Aorta (tissue), 5 donors: ENCODE data around the gene PTPRN2. TPM values are rescaled to one million over a fixed set of nuclear protein-coding genes. Genes with fewer than 3 reads are reported as not detected.

Experiments
- ATAC-seq: fragments of 200-7000 bp; cut with Tn5 transposase; one replicate; pipeline ENCODE4 v1.9.1; 2022; ENCODE audit warnings: moderate library complexity; ENCODE audit not compliant: low FRiP score
- DNase-seq, 2 donors: peaks; one replicate each; pipeline ENCODE4 v3.0.0-alpha.2; 2020
- H3K27ac ChIP-seq, 2 donors: one replicate each; pipeline ENCODE4 v1.5.1; 2013; ENCODE audit warnings: low read length in 2 of 2, mild to moderate bottlenecking in 2 of 2, moderate library complexity in 2 of 2, control low read depth in 1 of 2, inconsistent platforms in 1 of 2, low read depth in 1 of 2
- H3K27me3 ChIP-seq, 2 donors: one replicate each; pipeline ENCODE4 v1.6.1; 2013; ENCODE audit warnings: control low read depth in 1 of 2, low read length in 1 of 2, mild to moderate bottlenecking in 1 of 2, moderate library complexity in 1 of 2; ENCODE audit not compliant: insufficient read depth in 2 of 2, control insufficient read depth in 1 of 2
- H3K36me3 ChIP-seq, 2 donors: one replicate each; pipeline ENCODE4 v1.6.1; 2013; ENCODE audit warnings: control low read depth in 1 of 2, low read length in 1 of 2, mild to moderate bottlenecking in 1 of 2; ENCODE audit not compliant: insufficient read depth in 2 of 2, control insufficient read depth in 1 of 2
- H3K4me1 ChIP-seq, 2 donors: one replicate each; pipeline ENCODE4 v1.6.1; 2013; ENCODE audit warnings: low read length in 2 of 2, control low read depth in 1 of 2, mild to moderate bottlenecking in 1 of 2, moderate library complexity in 1 of 2; ENCODE audit not compliant: insufficient read depth in 2 of 2, control insufficient read depth in 1 of 2
- H3K4me3 ChIP-seq, 2 donors: one replicate each; pipeline ENCODE4 v1.5.1; 2013; ENCODE audit warnings: low read length in 2 of 2, control low read depth in 1 of 2, mild to moderate bottlenecking in 1 of 2
- H3K9me3 ChIP-seq: one replicate; pipeline ENCODE4 v1.6.1; 2013; ENCODE audit warnings: mild to moderate bottlenecking, low read length; ENCODE audit not compliant: control insufficient read depth
- whole genome bisulfite sequencing, 2 donors: extraction: QIAGEN DNeasy Blood & Tissue Kit; methylation state at CpG; one replicate each; pipeline ENCODE4 v1.1.7; 2013; 5-methylcytosine and 5-hydroxymethylcytosine counted together
- intact Hi-C, 2 donors: fragments of 100-400 bp; cut with DNase I; formaldehyde crosslinking; loops; one replicate each; pipeline versions ENCODE4 v1.14.2 to v1.15.0; 2022
- polyA plus RNA-seq, 2 donors: library from polyadenylated mRNA; stranded (reverse); fragments of 200-250 nt; gene quantifications; one replicate each; pipeline ENCODE4 v1.2.3, GENCODE V29; 2013
- total RNA-seq, 2 donors: library from RNA; stranded (reverse); fragmentation: NEBNext Ultra II Directional; extraction: Animal tissue kit (Norgen Biotek cat#: 25700); gene quantifications; one replicate each; pipeline ENCODE4 v1.2.1, GENCODE V29; 2021
- donor health status: healthy with polysubstance abuse.
- donor health status: Bipolar disorder and iron deficiency.
- donor health status: DM: no; HTN: no; CAD: no.
- donor health status: DM: no; HTN: no; CAD: no.
- donor health status: DM: yes; HTN: yes; CAD: no.

Gene PTPRN2
- total and polyA plus RNA-seq, 4 donors: 0.67 to 3.3 (median 1.4) TPM

DNA sequence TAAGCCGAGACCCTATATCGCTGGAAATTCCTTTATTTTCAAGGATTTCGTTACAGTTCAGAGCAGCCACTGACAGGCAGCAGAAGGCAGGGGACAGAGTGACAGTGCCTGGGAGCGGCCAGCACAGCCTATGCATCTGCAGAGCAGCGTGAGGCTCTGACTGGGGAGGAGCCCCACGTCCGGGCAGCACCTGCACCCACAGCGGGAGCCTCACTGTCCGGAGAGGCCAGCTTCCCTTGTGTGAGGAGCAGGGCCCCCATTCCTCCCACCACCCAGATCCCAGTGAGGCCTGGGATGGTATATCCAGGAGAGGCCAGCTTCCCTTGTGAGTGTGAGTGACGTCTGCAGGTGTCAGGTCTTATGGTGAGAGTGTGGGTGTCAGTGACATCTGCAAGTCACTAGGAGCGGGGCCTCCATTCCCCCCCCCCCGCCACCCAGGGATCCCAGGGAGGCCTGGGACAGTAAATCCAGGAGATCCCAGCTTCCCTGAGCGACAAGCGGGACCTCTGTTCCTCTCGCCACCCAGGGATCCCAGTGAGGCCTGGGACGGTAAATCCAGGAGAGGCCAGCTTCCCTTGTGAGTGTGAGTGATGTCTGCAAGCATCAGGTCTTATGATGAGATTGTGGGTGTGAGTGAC lies 259.1 kb downstream of the PTPRN2 start:
- ATAC-seq (no peak), DNase-seq (no peak)
- Histone ChIP-seq H3K9me3 (no peaks in the 10 kb centered on the region), H3K4me3 (no peak overlapping the region), H3K4me1 (no peaks in the 10 kb centered on the region), H3K27me3 (no peaks in the 10 kb centered on the region), H3K36me3 (no peaks in the 10 kb centered on the region), H3K27ac (no peak overlapping the region)
- WGBS, 2 donors: 71 to 74% methylated on average over 16 of the region's 16 CpGs
- intact Hi-C loops: no loop called here

GRCh38 chr7:158327571-158328180 lies 259.9 kb downstream of the PTPRN2 start:
- no peak for ATAC-seq
- no peak for DNase-seq
- intact Hi-C loops: no loop called here
- Histone ChIP-seq H3K36me3 (no peaks in the 10 kb centered on the region), H3K27me3 (no peaks in the 10 kb centered on the region), H3K4me1 (no peaks in the 10 kb centered on the region), H3K27ac (no peak overlapping the region), H3K4me3 (no peak overlapping the region), H3K9me3 (no peaks in the 10 kb centered on the region)
- 42 to 49% methylated on average over 5 of the region's 5 CpGs for WGBS, 2 donors

- Histone ChIP-seq H3K9me3 (no peaks in the 10 kb centered on the region), H3K4me1 (no peaks in the 10 kb centered on the region), H3K27ac (no peak overlapping the region), H3K36me3 (no peaks in the 10 kb centered on the region), H3K4me3 (no peak overlapping the region), H3K27me3 (no peaks in the 10 kb centered on the region)
- intact Hi-C loops: no loop called here
- no peak for ATAC-seq
- no peak for DNase-seq
- WGBS, 2 donors: 85 to 88% methylated on average over 4 of the region's 4 CpGs
Observed at GRCh38 chr7:158327012-158327411, 260.6 kb downstream of the PTPRN2 start.

DNA sequence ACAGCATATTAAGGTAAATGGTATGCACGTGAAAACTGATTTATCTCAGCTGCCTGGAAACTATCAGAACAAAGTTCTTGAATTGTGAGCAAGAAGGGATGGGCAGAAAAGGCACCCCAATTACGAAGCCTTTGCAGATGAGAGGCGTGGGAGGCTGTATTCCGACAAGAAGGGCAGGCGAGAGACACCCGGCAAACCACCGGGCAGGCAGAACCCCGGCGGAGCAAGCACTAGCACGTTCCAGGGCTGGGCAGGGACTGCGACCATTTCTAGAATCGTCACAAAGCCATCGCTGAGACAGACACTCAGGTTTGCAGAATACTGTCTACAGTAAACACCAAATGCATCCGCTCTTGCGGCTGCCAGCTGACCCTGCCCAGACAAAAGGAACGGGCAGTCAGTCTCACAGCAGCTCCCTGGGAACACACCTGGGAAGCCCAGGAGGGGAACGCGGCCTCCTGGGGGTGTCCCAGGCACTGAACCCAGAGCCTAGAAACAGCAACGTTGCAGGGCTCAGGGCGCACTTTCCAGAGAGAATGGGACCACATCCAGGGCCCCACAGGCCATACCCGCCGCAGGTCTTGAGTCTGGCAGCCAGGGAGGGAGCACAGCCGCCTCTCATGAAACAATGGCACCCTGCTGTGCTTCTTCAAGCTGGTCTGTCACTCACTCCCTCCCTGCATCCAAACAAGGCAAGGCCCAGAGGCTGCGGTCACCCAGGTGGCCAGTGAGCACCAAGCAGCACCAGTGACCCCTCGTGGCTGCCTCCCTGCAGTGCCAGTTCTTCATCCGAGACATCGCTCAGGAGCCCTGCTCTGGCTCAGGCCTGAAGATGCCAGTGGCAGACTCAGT lies 261.9 kb downstream of the PTPRN2 start:
- DNase-seq (no peak), ATAC-seq (no peak)
- intact Hi-C loops: no loop called here
- Histone ChIP-seq H3K4me3 (no peak overlapping the region), H3K4me1 (no peaks in the 10 kb centered on the region), H3K9me3 (no peaks in the 10 kb centered on the region), H3K27me3 (no peaks in the 10 kb centered on the region), H3K36me3 (no peaks in the 10 kb centered on the region), H3K27ac (no peak overlapping the region)
- WGBS, 2 donors: 25 to 27% methylated on average over 25 to 27 of the region's 27 CpGs

DNA sequence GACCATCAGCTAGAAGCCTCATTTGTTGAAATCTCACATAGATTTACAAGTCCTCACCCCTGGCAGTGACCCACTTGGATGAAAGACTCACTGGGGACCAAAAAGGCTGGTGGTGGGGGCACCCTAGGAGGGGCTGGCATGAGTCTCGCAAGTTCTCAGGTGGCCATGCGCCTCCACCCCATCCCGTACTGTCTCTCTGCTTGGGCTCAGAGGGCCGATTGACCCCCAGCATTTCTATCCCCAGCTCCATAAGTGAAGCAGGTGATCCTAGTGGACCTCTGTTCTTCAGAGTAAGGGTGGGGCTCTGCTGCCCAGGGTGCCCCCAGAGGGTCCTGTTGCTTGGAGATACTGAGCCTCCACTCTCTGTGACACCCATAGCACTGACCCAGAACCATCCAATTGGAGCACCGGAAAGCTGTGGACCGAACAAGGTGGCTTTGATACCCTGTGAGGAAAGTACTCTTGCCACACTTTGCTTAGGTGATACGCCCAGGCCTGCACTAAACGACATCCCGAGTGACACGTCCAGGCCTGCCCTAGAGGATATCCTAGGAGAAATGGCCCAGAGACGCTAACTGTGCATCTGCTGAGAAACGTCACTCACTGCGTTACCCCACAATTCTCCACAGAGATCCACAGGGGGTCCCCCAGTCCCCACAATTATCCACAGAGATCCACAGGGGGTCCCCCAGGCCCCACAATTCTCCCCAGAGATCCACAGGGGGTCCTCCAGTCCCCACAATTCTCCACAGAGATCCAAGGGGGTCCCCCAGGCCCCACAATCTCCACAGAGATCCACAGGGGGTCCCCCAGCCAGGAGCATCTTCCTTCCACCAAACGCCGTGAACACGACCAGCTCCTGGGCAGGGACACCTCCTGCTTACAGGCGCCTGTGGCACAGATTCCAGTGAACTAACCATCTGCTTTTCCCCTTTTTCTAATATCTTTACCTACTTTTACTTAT lies 262.9 kb downstream of the PTPRN2 start:
- 78 to 80% methylated on average over 17 of the region's 17 CpGs for WGBS, 2 donors
- ATAC-seq: no peak
- intact Hi-C loops: no loop called here

GRCh38 chr7:158323741-158324396 lies 263.8 kb downstream of the PTPRN2 start:
- 81 to 83% methylated on average over 21 of the region's 21 CpGs for WGBS, 2 donors
- Histone ChIP-seq H3K27ac (no peak overlapping the region), H3K4me1 (no peaks in the 10 kb centered on the region), H3K27me3 (no peaks in the 10 kb centered on the region), H3K4me3 (no peak overlapping the region), H3K36me3 (no peaks in the 10 kb centered on the region), H3K9me3 (no peaks in the 10 kb centered on the region)
- ATAC-seq (no peak), DNase-seq (no peak)
- intact Hi-C loops: no loop called here

More for the DNA sequence above, 262.9 kb downstream of the PTPRN2 start:
- no peak for DNase-seq
- no peaks in the 10 kb centered on the region for H3K27me3 ChIP-seq
- no peaks in the 10 kb centered on the region for H3K4me1 ChIP-seq
- H3K36me3 ChIP-seq: no peaks in the 10 kb centered on the region
- H3K4me3 ChIP-seq: no peak overlapping the region
- H3K9me3 ChIP-seq: no peaks in the 10 kb centered on the region
- no peak overlapping the region for H3K27ac ChIP-seq

- WGBS, 2 donors: 39 to 47% methylated on average over 13 of the region's 13 CpGs
- Histone ChIP-seq H3K4me3 (no peak overlapping the region), H3K4me1 (no peaks in the 10 kb centered on the region), H3K27me3 (no peaks in the 10 kb centered on the region), H3K36me3 (no peaks in the 10 kb centered on the region), H3K9me3 (no peaks in the 10 kb centered on the region), H3K27ac (no peak overlapping the region)
- no peak for DNase-seq
- no peak for ATAC-seq
- intact Hi-C loops: no loop called here
Observed at GRCh38 chr7:158322616-158323530, 264.8 kb downstream of the PTPRN2 start.
